PC-3 (cell line): Measurements from ENCODE around the gene MRPL37. TPM values are rescaled to one million over a fixed set of nuclear protein-coding genes. Genes with fewer than 3 reads are reported as not detected.

Source experiments
- ATAC-seq: fragments of 200-7000 bp; cut with Tn5 transposase; 2 replicates; pipeline ENCODE4 v1.9.1; 2020; ENCODE audit warnings: mild to moderate bottlenecking, moderate library complexity
- BruUV-seq: library from RNA; stranded (reverse); fragments of 400-500 nt; replicated peaks from 2 replicates; lab custom pipeline; 2021; lab: Mats Ljungman, UMichigan
- CTCF ChIA-PET: fragments of 300-600 bp; sonication (Branson Sonifier 250); formaldehyde crosslinking; loops from one replicate; lab custom pipeline; 2022; ENCODE audit warnings: antibody characterized with exemption; lab: Charles Lee
- POLR2A ChIA-PET: fragments of 300-600 bp; sonication (Branson Sonifier 250); formaldehyde crosslinking; loops from one replicate; lab custom pipeline; 2022; ENCODE audit warnings: antibody characterized with exemption; ENCODE audit not compliant: unreplicated experiment; lab: Charles Lee
- DNase-seq: peaks from one replicate; pipeline ENCODE4 v3.0.0-alpha.2; 2015
- H2AFZ ChIP-seq: fragments of 300-600 bp; sonication (generic); 2 replicates; pipeline ENCODE4 v1.6.0; 2016; ENCODE audit warnings: antibody characterized with exemption, low read length
- H3F3A ChIP-seq: fragments of 300-600 bp; sonication (generic); one replicate; pipeline ENCODE4 v1.6.0; 2017; ENCODE audit warnings: antibody characterized with exemption, low read length, control low read depth, mild to moderate bottlenecking; ENCODE audit not compliant: unreplicated experiment
- H3K27ac ChIP-seq: fragments of 300-600 bp; sonication (generic); 2 replicates; pipeline ENCODE4 v1.5.1; 2016; ENCODE audit warnings: mild to moderate bottlenecking, low read length
- H3K27me3 ChIP-seq: fragments of 300-600 bp; sonication (generic); 2 replicates; pipeline ENCODE4 v1.6.1; 2016; ENCODE audit warnings: low read length, mixed read lengths
- H3K36me3 ChIP-seq: fragments of 300-600 bp; sonication (generic); 2 replicates; pipeline ENCODE4 v1.6.1; 2016; ENCODE audit warnings: low read depth, mixed run types, low read length, mixed read lengths
- H3K4me1 ChIP-seq: fragments of 300-600 bp; sonication (generic); 2 replicates; pipeline ENCODE4 v1.5.1; 2016; ENCODE audit warnings: low read length; ENCODE audit not compliant: insufficient read depth
- H3K4me2 ChIP-seq: fragments of 300-600 bp; sonication (generic); 2 replicates; pipeline ENCODE4 v1.6.0; 2016; ENCODE audit warnings: low read length
- H3K4me3 ChIP-seq: fragments of 300-600 bp; sonication (generic); 2 replicates; pipeline ENCODE4 v1.5.1; 2016; ENCODE audit warnings: mild to moderate bottlenecking, low read length, mixed read lengths
- H3K79me2 ChIP-seq: fragments of 300-600 bp; sonication (generic); 2 replicates; pipeline ENCODE4 v1.6.1; 2017; ENCODE audit warnings: low read length, mixed read lengths
- H3K9ac ChIP-seq: fragments of 300-600 bp; sonication (generic); 2 replicates; pipeline ENCODE4 v1.6.0; 2016; ENCODE audit warnings: mild to moderate bottlenecking, low read length
- H3K9me2 ChIP-seq: fragments of 300-600 bp; sonication (generic); replicated peaks from 2 replicates; pipeline ENCODE4 v1.6.1; 2016; ENCODE audit warnings: mixed run types, low read length, mixed read lengths
- H3K9me3 ChIP-seq: fragments of 300-600 bp; sonication (generic); 2 replicates; pipeline ENCODE4 v1.6.1; 2016; ENCODE audit warnings: low read length, mixed read lengths
- H4K20me1 ChIP-seq: fragments of 300-600 bp; sonication (generic); 2 replicates; pipeline ENCODE4 v1.6.1; 2016; ENCODE audit warnings: low read length, mixed read lengths
- EZH2 ChIP-seq: fragments of 300-600 bp; sonication (generic); IDR thresholded peaks from one replicate; pipeline ENCODE4 v1.6.1; 2017; ENCODE audit warnings: antibody characterized with exemption, mild to moderate bottlenecking, low read length; ENCODE audit not compliant: unreplicated experiment
- EZH2phosphoT487 ChIP-seq: fragments of 300-600 bp; sonication (generic); IDR thresholded peaks from 2 replicates; pipeline ENCODE4 v1.6.1; 2018; ENCODE audit warnings: mild to moderate bottlenecking, antibody characterized with exemption, low read length, borderline replicate concordance
- intact Hi-C: fragments of 100-400 bp; cut with micrococcal nuclease; formaldehyde crosslinking; loops from 2 replicates; pipeline ENCODE4 v1.9.0; 2023
- total RNA-seq: library from RNA; depleted of rRNA; stranded (reverse); fragments of >200 nt; gene quantifications from 2 replicates; pipeline ENCODE4 v1.2.3, GENCODE V29; 2014
- TF ChIP-seq, protein P1 (sequence below): fragments of 300-600 bp; sonication (generic); conservative IDR thresholded peaks from 2 replicates; pipeline ENCODE4 v1.5.1; 2017; ENCODE audit warnings: antibody characterized with exemption, low read depth, mild to moderate bottlenecking, low read length

Gene MRPL37
- total RNA-seq, 1 experiment from 2014 or later = 191 TPM

GRCh38 chr1:54199151-54199764 is 709 bp upstream of the MRPL37 start:
- H3K9me2 ChIP-seq = no peaks in the 10 kb centered on the region
- DNase-seq = no peak
- H3F3A ChIP-seq = no peaks in the 10 kb centered on the region
- peaks cover 33% of the 10 kb centered on the region for H3K79me2 ChIP-seq
- H3K4me3 ChIP-seq = peak overlapping the region; percentile 97
- POLR2A ChIA-PET = interaction anchor here (0.6 to 0.7 kb wide), 3 partner anchors 233 to 735 kb away, joined by 4 to 7 read pairs (median 5); no protein-coding TSS in a partner anchor
- intact Hi-C loops = loop anchor here (1.0 kb wide), 1 partner anchor 129 kb away; no protein-coding TSS in a partner anchor
- 0 out of 2 replicates have a peak, but pooled peaks cover 8% of the 10 kb centered on the region for H4K20me1 ChIP-seq
- H3K4me2 ChIP-seq = peak overlapping the region; percentile 89
- CTCF ChIA-PET = interaction anchor here (0.7 to 1.0 kb wide), 2 partner anchors 17 to 290 kb away, joined by 3 to 14 read pairs; no protein-coding TSS in a partner anchor
- H3K9me3 ChIP-seq = no peaks in the 10 kb centered on the region
- peak; percentile 32 for ATAC-seq
- peak overlapping the region; percentile 95 for H3K9ac ChIP-seq
- no peaks in the 10 kb centered on the region for H3K27me3 ChIP-seq
- peaks cover 24% of the 10 kb centered on the region for H3K4me1 ChIP-seq
- H2AFZ ChIP-seq = peak overlapping the region; percentile 91
- BruUV-seq = TSS peak; percentile 75
- no peak for TF ChIP-seq EZH2phosphoT487
- TF ChIP-seq, protein P1, sequence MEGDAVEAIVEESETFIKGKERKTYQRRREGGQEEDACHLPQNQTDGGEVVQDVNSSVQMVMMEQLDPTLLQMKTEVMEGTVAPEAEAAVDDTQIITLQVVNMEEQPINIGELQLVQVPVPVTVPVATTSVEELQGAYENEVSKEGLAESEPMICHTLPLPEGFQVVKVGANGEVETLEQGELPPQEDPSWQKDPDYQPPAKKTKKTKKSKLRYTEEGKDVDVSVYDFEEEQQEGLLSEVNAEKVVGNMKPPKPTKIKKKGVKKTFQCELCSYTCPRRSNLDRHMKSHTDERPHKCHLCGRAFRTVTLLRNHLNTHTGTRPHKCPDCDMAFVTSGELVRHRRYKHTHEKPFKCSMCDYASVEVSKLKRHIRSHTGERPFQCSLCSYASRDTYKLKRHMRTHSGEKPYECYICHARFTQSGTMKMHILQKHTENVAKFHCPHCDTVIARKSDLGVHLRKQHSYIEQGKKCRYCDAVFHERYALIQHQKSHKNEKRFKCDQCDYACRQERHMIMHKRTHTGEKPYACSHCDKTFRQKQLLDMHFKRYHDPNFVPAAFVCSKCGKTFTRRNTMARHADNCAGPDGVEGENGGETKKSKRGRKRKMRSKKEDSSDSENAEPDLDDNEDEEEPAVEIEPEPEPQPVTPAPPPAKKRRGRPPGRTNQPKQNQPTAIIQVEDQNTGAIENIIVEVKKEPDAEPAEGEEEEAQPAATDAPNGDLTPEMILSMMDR = no peak
- no peak for TF ChIP-seq EZH2
- no peak overlapping the region for H3K27ac ChIP-seq
- 0 out of 2 replicates have a peak, but pooled peaks cover 2% of the 10 kb centered on the region for H3K36me3 ChIP-seq

- TSS peak; percentile 69 for BruUV-seq
- Histone ChIP-seq H3K9ac (peak overlapping the region; percentile 95), H3K4me2 (peak overlapping the region; percentile 89), H4K20me1 (0 out of 2 replicates have a peak, but pooled peaks cover 8% of the 10 kb centered on the region), H3K4me3 (peak overlapping the region; percentile 97), H3K27me3 (no peaks in the 10 kb centered on the region), H3K27ac (peak overlapping the region; percentile 3; the same call in 1 of the 2 replicates), H3K4me1 (peaks cover 24% of the 10 kb centered on the region), H3F3A (no peaks in the 10 kb centered on the region), H2AFZ (peak overlapping the region; percentile 91), H3K36me3 (peaks cover 8% of the 10 kb centered on the region; the same call in 1 of the 2 replicates), H3K9me2 (no peaks in the 10 kb centered on the region), H3K79me2 (peaks cover 33% of the 10 kb centered on the region), H3K9me3 (no peaks in the 10 kb centered on the region)
- TF ChIP-seq, protein P1 = no peak
- TF ChIP-seq EZH2phosphoT487 = no peak
- TF ChIP-seq EZH2 = no peak
- ATAC-seq (peak; percentile 10), DNase-seq (no peak)
- intact Hi-C loops = loop anchor here (1.0 to 10.0 kb wide), 2 partner anchors 204 to 288 kb away; partner anchors contain the start of gene SSBP3
- ChIA-PET CTCF (interaction anchor here (0.7 to 1.0 kb wide), 2 partner anchors 52 to 289 kb away, joined by 4 to 14 read pairs; no protein-coding TSS in a partner anchor), POLR2A (interaction anchor here (0.5 to 0.6 kb wide), 2 partner anchors 15 to 288 kb away, joined by 3 to 4 read pairs; no protein-coding TSS in a partner anchor)
These were observed 591 bp downstream of the MRPL37 start for GRCh38 chr1:54200519-54200997.
